ENCODE data around the gene DYSF.

The DYSF gene

GRCh38 chr2:71682341-71682740 lies 229.0 kb downstream of the DYSF start:
- DNase-seq: no peak

GRCh38 chr2:71683070-71683469 lies 229.7 kb downstream of the DYSF start:
- DNase-seq: no peak

- DNase-seq: no peak
Measured at GRCh38 chr2:71683666-71684065, 230.3 kb downstream of the DYSF start.

- no peak for DNase-seq
Measured at GRCh38 chr2:71684226-71685072, 231.1 kb downstream of the DYSF start.

GRCh38 chr2:71685073-71685848 lies 231.9 kb downstream of the DYSF start:
- no peak for DNase-seq

- no peak for DNase-seq
Measured at GRCh38 chr2:71685941-71686611, 232.7 kb downstream of the DYSF start.

- no peak for DNase-seq
Measured at GRCh38 chr2:71686781-71687180, 233.4 kb downstream of the DYSF start.

GRCh38 chr2:71687412-71687811 lies 234.1 kb downstream of the DYSF start:
- DNase-seq: no peak

GRCh38 chr2:71688530-71688929 lies 235.2 kb downstream of the DYSF start:
- DNase-seq: no peak

GRCh38 chr2:71689393-71689792 lies 236.0 kb downstream of the DYSF start:
- no peak for DNase-seq

- no peak for DNase-seq
Measured at GRCh38 chr2:71689968-71690834, 236.8 kb downstream of the DYSF start.

- DNase-seq: no peak
Measured at GRCh38 chr2:71690876-71691475, 237.6 kb downstream of the DYSF start.

- no peak for DNase-seq
Measured at GRCh38 chr2:71691747-71692441, 238.5 kb downstream of the DYSF start.

GRCh38 chr2:71692621-71693277 lies 239.4 kb downstream of the DYSF start:
- DNase-seq: no peak

- no peak for DNase-seq
Measured at GRCh38 chr2:71693286-71694270, 240.2 kb downstream of the DYSF start.

- no peak for DNase-seq
Measured at GRCh38 chr2:71694501-71695234, 241.3 kb downstream of the DYSF start.

- DNase-seq: no peak
Measured at GRCh38 chr2:71695235-71696120, 242.1 kb downstream of the DYSF start.

- no peak for DNase-seq
Measured at GRCh38 chr2:71696381-71696780, 243.0 kb downstream of the DYSF start.

Measured in NCI-H526 treated with DMSO at 0.1 percent for 48 hours (cell line).